ENCODE results near the gene PPM1H.
"Not testable (repeated sequence)": the region's sequence is repeated elsewhere in the genome, so short reads cannot be mapped to it uniquely, and the experiment has no call there.

PPM1H gene

DNA sequence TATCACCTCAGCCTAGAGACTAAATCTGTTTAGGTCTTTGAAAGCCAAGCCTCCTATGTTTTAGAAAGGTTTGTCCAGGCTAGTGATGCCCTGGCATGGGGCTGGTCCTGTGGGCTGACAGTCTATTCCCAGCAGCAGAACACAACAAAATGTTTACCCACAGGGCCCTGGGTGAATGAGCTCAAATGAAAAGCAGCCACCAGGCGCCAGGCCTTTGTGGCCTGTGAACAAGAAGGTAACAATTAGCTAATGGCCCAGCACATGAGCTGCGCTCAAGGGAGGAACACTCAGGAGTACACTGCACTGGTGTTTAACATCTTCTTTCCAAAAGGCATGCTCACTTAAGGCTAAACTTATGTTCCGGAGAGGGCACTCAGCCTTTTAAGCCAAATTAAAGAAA is 266.2 kb downstream of the PPM1H start:
- DNase-seq, result no peak

DNA sequence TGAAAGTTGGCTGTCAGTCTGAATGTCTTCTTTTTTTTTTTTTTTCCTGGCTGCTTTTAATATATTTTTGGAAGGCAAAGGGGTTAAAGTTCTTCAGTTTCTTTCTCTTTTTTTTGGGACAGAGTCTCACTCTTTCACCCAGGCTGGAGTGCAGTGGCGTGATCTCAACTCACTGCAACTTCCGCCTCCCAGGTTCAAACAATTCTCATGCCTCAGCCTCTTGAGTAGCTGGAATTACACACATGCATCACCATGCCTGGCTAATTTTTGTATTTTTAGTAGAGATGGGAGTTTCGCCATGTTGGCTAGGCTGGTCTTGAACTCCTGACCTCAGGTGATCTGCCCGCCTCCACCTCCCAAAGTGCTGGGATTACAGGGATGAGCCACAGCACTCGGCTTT is 270.0 kb downstream of the PPM1H start:
- not testable (repeated sequence) for DNase-seq

DNA sequence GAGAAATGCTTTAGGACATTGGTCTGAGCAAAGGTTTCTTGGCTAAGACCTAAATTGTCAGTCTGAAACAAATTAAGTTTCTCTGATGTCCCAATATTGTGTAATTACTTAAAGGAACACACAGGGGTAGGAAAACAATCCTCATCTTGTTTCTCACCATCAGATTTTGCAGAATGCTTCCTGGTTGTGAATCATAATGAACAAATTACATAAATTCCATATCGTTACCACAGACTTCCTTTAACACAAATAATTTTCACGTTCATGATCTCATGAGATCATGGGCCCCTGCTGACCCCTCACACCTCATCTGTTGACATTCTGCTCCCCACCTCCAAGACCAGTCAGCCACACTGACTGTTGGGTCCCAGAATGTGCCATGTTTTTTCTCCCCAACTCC is 274.2 kb downstream of the PPM1H start:
- no peak for DNase-seq

DNA sequence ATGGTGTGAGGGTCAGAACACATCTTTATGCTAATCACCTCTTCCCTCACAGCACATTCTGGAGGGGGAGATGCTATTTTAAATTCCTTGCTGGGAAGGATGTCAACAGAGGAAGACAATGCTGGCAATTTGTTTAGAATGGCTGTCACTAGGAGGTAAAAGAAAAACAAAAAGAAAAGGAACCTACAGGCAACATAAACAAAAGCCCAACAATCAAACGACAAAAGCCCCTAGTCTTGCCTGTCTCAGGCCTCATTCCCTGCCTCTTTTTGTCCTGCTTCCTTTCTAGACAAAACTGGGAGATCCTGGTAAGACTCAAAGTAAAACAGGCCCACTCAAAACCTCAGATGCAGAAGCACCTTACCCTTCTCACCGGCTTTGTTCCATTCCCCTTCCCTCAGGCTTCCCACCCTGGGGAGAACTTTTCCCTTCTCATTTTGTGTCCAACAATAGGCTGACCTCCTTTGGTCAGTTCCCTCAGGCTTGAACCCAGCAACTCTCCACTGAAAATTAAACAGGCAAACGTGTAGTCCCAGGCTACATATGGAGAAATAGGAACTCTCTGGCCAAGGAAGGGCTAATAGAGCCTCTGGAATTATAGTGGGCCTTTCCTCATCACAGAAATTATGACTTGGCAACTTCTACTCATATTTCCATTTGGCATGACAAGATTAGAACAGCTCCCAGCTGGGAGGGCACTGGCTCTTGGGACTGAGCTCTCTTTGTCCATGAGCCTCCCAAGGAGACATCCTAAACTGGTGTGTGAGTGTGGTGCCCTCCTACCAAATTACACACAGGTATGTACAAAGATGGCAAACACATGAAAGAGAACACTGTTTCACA is 275.3 kb downstream of the PPM1H start:
- DNase-seq, result no peak

DNA sequence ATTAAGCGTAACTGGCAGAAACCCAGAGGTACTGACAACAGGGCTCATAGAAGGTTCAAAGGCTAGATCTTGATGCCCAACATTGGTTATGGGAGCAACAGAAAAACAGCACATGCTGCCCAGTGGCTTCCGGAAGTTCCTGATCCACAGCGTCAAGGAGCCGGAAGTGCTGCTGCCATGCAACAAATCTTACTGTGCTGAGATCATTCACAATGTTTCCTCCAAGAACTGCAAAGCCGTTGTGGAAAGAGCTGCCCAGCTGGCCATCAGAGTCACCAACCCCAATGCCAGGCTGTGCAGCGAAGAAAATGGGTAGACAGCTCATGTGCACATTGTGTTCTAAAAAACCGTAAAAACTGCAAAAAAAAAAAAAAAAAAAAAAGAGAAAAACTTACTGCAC is 276.0 kb downstream of the PPM1H start:
- DNase-seq, result no peak

DNA sequence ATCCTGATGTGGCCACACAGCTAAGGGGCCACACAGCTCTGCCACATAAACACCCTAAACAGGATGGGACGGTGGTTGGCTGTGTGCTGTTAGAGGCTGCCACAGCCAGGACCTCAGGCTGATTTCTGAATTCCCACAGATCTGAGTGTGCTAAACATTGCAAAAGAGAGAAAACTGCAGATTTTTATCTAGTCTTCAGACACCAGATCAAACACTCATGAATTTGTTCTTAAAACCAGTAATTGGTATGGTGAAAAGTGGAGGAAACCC is 277.7 kb downstream of the PPM1H start:
- no peak for DNase-seq

DNA sequence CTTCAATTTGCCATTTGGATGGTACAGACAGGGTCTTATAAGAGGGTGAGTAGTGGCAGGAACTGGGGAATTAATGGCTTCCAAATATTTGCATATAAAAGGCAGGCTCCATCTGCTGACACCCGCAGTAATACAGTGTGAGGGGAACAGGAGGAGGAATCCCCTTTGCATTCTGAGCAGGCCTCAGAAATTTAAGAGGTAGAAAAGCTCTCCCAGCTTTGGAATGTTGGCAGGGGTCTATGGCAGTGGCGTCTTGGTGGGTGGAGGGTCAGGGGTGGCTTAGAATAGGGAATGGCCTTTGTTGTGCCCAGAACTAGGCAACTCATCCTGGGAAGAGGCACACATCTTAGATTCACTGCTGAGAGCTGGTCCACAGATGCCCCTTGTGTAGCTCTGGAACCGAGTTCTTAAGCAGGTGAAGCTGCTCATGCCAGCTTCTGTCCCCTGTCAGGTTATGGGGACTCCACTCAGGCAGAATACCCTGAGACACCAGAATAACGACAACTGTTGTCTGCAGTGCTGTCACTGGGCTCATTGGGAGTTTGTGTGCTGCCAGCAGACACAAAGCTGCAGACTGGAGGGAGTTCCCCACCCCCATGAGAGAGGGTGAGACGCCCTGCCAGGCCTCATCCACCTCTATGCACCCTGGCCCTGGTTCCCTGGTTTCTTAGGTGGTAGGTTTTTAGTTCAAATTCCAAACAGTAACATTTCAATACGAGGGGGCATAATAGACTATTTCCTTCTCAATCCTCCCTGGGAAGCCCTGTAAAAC is 278.2 kb downstream of the PPM1H start:
- no peak for DNase-seq

DNA sequence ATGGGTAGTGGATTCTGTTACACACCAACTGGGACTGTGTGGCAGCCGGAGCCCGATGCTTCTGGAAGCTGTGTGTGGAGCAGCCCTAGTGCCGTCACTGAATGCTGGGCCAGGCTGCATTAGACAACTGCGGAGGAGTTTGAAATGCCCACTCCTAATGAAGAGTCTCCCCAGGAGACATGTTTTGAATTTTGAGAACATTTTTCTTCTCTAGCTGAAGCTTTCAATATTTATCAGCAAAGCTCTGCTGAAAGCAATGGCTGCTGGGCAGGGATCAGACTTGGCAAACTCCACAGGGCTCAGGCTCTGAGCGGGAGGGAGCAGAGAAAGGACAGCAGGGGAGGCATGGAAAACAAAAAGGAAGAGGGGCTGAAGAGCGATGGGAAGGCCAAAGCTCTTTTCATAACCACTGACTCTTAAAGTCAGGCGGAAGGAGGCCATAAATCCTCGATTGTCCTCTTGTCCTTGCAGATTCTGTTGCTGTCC is 279.2 kb downstream of the PPM1H start:
- DNase-seq, result no peak

DNA sequence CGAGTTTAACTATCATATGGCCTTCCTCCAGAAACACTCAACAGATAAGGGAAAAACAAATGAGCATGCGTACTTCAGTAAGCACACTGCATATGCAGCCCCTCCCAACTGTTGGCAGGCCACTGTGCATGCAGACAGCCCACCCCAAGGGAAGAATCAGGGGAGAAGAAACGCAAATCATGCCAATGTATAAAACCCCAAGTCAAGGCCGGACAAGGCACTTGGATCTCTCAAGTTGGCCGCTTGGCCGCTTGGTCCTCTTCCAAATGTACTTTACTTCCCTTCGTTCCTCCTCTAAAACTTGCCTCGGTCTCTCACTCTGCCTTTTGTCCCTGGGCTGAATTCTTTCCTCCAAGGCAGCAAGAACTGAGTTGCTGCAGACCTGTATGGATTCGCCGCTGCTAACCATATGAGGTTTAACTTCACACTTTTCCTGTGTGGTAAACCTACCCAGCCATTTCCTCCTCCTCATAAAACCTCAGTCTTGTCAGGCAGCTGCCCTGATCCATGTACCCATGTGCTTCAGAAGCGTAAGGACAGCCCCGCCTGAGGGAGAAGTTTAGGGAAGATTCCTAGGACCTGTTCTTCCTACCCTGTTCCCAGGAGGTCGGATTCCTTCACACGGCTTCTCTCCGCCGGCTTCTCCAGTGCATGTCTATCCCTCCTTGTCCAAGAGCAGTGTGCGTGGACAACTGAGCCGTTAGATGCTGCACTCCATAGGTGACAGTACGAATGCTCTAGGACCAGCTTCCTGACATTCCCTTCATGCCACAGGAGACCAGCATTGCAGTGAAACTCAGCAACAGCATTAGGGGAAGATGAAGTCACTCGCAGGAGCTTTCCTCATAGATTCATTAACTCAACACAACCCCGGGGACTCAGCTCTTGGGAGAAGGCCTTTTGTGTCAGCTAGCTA is 280.4 kb downstream of the PPM1H start:
- no peak for DNase-seq

DNA sequence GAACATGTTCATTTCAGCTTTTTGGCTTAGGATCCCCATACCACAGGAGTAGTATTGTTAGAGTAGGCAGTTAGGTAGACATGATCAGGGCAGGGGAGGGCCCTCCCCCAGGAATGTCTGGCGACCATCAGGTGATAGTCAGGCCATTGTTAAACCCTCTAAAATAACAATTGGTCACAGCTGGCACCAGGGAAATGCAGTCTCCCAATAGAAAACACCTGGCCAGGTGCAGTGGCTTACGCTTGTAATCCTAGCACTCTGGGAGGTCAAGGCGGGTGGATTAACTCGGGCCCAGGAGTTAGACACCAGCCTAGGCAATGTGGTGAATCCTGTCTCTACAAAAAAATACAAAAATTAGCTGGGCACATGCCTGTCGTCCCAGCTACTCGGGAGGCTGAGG is 281.2 kb downstream of the PPM1H start:
- DNase-seq, result no peak

DNA sequence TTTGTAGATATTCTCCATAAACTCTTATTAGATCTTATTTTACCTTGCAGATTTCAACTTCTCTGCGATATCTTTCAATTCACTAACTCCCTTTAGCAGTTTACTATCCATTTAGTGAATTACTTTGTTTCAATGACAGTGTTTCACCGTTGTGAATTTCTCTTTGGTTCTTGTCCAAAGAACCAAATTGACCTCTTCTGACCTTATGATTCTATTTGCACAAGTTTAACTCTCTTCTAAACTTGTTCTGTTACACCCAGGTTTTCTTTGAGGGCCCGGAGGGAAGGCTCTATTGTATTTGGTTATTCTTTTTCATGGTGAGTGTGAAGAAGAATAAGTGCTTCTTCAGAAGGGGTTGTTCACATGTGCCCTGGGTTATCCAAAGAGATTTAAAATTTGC is 281.6 kb downstream of the PPM1H start:
- DNase-seq, result no peak

DNA sequence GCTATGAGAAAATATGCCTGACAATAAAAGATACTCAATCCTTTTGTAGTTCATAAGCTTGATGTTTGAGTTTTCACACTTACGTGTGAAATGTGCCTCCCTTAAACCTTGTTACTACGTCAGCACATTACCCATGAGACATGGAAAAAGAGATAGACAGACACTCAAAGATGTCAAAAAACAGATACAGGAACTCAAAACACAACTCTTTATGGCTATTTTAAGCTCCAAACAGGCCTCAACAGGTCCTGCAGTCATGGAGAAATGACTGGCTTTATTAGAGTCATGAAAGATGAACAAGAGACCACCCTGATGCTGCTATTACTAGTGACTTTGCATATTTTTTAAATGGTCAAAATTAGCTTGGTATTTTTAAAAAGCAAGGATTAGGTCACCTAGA is 283.8 kb downstream of the PPM1H start:
- DNase-seq, result no peak

DNA sequence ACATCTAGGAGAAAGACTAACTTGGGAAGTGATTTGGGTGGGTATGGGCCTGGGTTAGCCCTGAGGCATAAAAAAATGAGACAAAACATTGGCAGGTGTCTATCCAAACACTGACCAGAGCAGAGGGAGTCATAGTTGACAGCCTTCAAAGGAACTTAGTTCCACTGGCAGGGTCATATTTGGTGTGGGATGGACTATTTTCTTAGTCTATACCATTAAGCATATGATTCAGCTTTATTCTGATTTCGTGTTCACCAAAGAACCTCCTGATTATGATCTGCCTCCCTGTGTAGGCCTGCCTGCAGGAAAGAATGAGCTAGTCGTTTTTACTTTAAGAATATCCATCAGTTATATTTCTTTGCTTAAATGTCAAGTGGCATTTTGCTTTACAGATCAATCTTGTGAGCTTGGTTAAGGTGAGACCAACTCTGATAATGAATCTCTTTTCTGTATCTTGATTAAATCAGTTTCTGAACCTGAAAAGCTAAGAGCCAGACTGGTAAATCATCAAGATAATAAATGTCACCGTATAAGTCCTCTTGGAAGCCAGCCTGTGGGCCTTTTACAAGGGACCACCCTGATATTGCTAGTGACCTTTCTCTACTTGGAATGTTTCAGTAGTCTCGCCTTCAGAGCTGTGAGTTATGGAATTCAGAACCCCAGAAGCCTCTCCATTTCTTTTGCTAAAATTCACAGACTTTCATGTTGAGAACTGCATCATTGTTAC is 285.4 kb downstream of the PPM1H start:
- DNase-seq, result no peak

DNA sequence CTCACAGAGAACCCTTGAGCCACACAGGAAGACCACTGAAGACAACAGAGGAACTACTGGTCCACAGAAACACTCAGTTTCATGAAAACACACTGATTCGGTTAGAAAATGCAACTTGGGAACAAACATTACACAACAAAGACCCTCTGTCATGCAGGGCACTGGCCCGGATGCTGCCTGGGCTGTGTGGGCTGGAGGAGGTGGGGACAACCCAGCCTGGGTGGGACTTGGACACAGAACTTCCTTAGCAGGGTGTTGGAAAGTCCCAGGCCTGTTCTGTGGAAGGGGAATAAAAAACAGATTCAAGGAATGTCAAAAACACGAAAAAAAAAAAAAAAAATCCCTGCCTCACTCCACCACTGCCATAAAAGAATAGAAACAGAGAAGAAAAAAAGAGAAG is 287.4 kb downstream of the PPM1H start:
- DNase-seq, result no peak

DNA sequence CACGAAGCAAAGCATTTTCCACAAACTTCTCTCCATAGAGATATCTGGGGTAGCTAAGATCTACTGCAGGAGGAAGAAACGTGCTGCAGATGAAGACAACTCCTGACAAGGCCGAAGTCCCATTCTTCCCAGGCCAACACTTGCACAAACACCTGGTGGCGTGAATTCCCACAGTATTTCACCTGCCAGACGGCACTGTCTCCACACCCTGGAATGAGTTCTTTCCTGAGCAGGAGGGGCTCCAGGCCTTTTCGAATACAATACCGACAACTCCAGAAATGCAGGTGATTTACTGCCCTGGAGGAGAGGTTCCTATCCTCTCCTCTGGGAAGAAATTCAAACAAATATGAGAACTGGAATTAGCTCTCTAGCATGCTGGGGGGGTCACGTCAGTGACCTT is 288.4 kb downstream of the PPM1H start:
- no peak for DNase-seq

DNA sequence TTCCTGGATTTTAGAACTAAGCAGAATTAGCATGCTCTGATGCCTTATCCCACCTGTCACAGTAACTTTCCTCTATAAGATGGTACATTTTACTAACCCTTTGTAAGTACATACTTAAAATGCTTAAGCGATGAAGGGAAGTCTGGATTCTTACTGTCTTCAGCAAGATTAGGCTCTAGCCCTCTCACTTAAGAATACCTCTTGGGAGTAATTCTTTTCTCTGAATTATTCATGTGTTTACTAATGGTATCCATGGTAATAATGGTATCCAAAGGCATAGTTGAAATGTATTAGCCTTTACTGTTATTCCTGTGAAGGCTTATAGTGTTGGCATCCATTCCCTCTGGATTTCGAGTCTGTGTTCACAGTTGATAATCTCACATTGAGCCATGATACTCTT is 291.5 kb downstream of the PPM1H start:
- DNase-seq, result no peak

DNA sequence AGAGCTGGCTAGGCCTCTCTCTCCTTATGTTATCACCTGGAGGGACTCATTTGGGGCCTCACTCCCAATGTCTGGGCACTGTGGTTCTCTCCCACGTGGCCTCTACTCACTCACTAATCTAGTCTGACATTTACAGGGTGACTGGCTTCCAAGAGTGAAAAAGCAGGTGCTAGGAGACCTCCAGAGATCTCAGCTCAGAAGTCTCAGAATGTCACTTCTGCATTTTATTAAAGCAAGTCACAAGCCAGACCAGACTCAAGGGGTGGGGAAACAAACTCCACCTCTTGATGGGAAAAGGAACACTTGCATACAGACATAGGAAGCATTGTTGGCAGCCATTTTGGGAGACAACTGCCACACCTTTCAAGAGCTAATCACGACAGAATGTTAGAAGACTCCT is 292.5 kb downstream of the PPM1H start:
- DNase-seq, result no peak

DNA sequence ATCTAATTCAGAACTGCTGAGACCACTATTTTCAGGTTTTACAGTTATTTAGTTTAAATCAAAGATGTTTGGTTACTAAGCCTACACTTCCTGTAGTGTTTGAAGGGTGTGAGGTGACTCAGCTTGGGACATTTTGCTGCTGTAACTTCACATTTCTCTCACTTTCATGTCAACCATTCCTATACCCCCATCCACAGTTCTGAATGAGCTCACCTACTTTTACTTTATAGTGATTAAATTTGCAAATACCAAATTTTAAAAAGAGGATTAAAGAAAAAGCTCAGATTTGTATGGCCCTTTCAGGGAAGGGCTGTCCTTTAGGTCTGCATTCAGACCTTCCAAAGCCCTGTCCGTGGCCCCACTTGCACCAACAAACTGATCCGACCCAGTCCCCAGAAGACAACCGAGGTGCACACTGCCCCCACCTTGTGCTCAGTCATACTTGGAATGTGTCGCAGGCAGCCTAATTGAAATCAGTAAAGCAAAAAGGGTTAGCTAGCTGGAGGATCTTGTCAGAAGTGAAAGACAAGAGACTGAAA is 294.0 kb downstream of the PPM1H start:
- DNase-seq, result no peak

DNA sequence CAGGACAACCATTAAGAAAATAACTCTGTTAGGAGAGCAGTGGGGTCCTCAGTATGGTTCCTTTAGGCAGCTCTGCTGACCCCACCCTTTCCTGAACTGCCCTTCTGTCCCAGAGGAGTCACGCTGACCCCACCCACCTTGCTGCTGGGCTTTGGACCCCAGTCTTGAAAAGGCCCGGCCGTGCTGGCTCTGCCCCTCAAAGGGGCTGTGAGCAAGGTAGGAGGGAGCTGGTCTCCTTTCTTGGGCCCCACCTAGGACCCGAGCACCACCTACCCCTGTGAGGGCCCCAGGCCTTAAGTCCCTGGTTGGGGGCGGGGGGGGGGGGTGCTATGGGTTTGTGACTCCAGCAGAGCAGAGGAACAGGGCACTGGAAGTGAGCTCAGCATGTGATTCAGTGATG is 297.3 kb downstream of the PPM1H start:
- no peak for DNase-seq

DNA sequence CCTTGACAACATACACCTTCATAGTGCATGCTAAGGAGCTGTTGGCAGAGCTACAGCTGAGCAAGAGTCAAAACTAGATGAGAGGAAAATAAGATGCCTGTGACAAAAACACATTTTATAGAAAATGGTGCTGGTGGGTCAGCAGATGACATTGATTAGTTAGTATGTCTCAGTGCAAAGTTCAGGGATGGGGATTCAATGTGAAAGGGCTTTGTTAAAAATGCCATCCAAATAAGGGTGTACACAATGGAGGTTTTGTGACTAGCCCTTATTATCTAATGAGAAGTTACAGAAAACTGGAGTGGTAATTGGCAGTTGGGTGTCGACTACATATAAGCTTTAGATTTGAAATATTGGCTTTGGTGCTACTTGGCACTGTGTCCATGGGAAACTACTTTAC is 299.3 kb downstream of the PPM1H start:
- DNase-seq, result no peak

DNA sequence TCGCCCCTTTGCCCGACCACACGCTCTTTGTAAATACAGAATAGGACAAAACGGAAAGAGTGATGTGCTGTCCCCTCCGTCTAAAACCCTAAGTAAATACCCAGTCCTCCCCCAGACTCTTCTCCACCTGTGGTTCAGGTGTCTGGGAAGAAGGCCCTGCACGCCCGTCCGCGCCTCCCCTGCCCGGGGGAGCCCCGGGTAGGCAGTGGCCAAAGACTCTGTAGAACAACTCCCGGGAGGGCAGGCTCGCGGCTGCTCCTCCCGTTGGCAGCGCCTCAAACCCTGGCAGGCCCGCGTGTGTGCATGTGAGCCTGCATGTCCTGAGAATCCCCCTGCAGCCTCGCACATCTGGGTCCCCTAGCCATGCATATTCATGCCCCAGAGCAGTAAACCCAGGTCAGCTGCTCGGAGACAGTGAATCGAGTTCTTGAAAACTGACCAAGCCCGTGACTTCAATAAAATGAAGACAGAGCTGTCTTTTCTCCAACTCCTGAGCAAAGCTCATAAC is 302.5 kb downstream of the PPM1H start:
- no peak for DNase-seq

Measured in NCI-H2107 (cell line).